RWPE2 (cell line): ENCODE data around the gene USP9Y.
A peak's percentile ranks its signal among the peaks of the same experiment; 100 is the strongest.

Experiments
- ATAC-seq: fragments of 200-7000 bp; cut with Tn5 transposase; 3 replicates; pipeline ENCODE4 v1.9.1; 2021; ENCODE audit warnings: low read depth
- DNase-seq: peaks from one replicate; pipeline ENCODE4 v3.0.0-alpha.2; 2020; ENCODE audit warnings: low spot score
- H3K27ac ChIP-seq: fragments of 450-650 bp; 2 replicates; pipeline ENCODE4 v1.5.1; 2017; ENCODE audit warnings: mild to moderate bottlenecking; ENCODE audit not compliant: poor library complexity, severe bottlenecking
- H3K27me3 ChIP-seq: fragments of 250-450 bp; sonication (Bioruptor Pico); 2 replicates; pipeline ENCODE4 v1.5.1; 2021; ENCODE audit warnings: mild to moderate bottlenecking, moderate library complexity; ENCODE audit not compliant: insufficient read depth, poor library complexity, severe bottlenecking
- H3K36me3 ChIP-seq: fragments of 250-450 bp; sonication (Bioruptor Pico); 2 replicates; pipeline ENCODE4 v1.5.1; 2020; ENCODE audit warnings: low read depth, mild to moderate bottlenecking, moderate library complexity
- H3K4me1 ChIP-seq: fragments of 250-450 bp; sonication (Bioruptor Pico); 2 replicates; pipeline ENCODE4 v1.5.1; 2021; ENCODE audit warnings: mild to moderate bottlenecking, moderate library complexity; ENCODE audit not compliant: insufficient read depth, poor library complexity, severe bottlenecking
- H3K4me3 ChIP-seq: fragments of 250-450 bp; sonication (Bioruptor Pico); 2 replicates; pipeline ENCODE4 v1.5.1; 2021; ENCODE audit warnings: mild to moderate bottlenecking, moderate library complexity; ENCODE audit not compliant: severe bottlenecking
- H3K9me3 ChIP-seq: fragments of 250-450 bp; sonication (Bioruptor Pico); 2 replicates; pipeline ENCODE4 v1.5.1; 2021; ENCODE audit warnings: mild to moderate bottlenecking, moderate library complexity; ENCODE audit not compliant: severe bottlenecking
- TF ChIP-seq, protein P1 (sequence below): fragments of 450-650 bp; IDR thresholded peaks from one replicate; pipeline ENCODE4 v1.5.1; 2017; ENCODE audit warnings: mild to moderate bottlenecking, moderate library complexity; ENCODE audit not compliant: poor library complexity, severe bottlenecking

Gene USP9Y

GRCh38 chrY:12741414-12741813 lies 40.4 kb downstream of the USP9Y start:
- H3K27ac ChIP-seq, result no peak overlapping the region
- no peaks in the 10 kb centered on the region for H3K27me3 ChIP-seq
- H3K4me3 ChIP-seq, result no peak overlapping the region
- TF ChIP-seq, protein P1, sequence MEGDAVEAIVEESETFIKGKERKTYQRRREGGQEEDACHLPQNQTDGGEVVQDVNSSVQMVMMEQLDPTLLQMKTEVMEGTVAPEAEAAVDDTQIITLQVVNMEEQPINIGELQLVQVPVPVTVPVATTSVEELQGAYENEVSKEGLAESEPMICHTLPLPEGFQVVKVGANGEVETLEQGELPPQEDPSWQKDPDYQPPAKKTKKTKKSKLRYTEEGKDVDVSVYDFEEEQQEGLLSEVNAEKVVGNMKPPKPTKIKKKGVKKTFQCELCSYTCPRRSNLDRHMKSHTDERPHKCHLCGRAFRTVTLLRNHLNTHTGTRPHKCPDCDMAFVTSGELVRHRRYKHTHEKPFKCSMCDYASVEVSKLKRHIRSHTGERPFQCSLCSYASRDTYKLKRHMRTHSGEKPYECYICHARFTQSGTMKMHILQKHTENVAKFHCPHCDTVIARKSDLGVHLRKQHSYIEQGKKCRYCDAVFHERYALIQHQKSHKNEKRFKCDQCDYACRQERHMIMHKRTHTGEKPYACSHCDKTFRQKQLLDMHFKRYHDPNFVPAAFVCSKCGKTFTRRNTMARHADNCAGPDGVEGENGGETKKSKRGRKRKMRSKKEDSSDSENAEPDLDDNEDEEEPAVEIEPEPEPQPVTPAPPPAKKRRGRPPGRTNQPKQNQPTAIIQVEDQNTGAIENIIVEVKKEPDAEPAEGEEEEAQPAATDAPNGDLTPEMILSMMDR, result no peak
- DNase-seq (no peak), ATAC-seq (no peak)
- H3K4me1 ChIP-seq, result peaks cover 9% of the 10 kb centered on the region
- H3K36me3 ChIP-seq, result peaks cover 95% of the 10 kb centered on the region
- no peaks in the 10 kb centered on the region for H3K9me3 ChIP-seq

DNA sequence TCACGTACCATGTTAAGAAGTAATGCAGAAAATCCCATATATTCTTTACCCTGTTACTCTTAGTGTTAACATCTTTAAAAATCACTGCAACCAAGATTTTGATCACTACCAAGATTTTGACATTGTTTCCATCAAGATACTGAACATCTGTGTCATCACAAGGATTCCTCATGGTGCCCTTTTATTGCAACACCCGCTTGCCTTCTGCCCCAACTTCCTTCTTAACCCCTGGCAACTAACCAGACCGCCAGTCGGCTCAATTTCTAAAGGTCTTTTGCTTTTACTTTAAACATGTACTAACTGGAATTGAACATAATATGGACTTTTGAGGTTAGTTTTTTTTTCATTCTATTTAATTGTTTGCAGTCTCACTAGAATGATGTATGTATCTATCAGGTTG lies 41.7 kb downstream of the USP9Y start:
- Histone ChIP-seq H3K27ac (peak overlapping the region; percentile 18), H3K4me1 (peaks cover 9% of the 10 kb centered on the region), H3K27me3 (no peaks in the 10 kb centered on the region), H3K9me3 (no peaks in the 10 kb centered on the region), H3K4me3 (no peak overlapping the region), H3K36me3 (peaks cover 94% of the 10 kb centered on the region)
- TF ChIP-seq, protein P1, result no peak
- no peak for DNase-seq
- peak; percentile 60 for ATAC-seq

- DNase-seq, result no peak
- no peak overlapping the region for H3K4me3 ChIP-seq
- TF ChIP-seq, protein P1, result no peak
- H3K27ac ChIP-seq, result no peak overlapping the region
- H3K9me3 ChIP-seq, result no peaks in the 10 kb centered on the region
- H3K4me1 ChIP-seq, result peaks cover 9% of the 10 kb centered on the region
- peaks cover 90% of the 10 kb centered on the region for H3K36me3 ChIP-seq
- H3K27me3 ChIP-seq, result no peaks in the 10 kb centered on the region
- no peak for ATAC-seq
These were observed 43.1 kb downstream of the USP9Y start for GRCh38 chrY:12744091-12744490.

DNA sequence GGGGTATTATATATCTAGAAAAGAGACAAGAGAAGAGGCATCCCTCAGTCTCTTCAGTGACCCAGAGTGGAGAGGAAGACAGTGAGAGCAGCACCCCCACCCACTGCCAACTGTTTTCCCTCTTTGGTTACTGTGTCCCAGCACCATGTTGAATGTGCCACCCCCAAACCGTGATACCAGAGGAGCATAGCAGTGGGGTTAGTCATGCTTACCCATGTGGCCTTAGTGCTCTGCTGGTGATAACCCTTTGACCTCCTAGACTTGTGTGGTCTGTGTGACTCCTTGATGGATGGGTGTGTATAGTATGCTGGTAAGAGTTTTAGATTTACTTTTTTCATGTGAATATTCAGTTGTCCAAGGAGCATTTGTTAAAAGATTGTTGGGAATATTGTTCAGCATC lies 48.3 kb downstream of the USP9Y start:
- H3K9me3 ChIP-seq, result no peaks in the 10 kb centered on the region
- H3K4me3 ChIP-seq, result no peak overlapping the region
- ATAC-seq, result no peak
- DNase-seq, result no peak
- peaks cover 22% of the 10 kb centered on the region for H3K4me1 ChIP-seq
- TF ChIP-seq, protein P1, result no peak
- no peaks in the 10 kb centered on the region for H3K27me3 ChIP-seq
- no peak overlapping the region for H3K27ac ChIP-seq
- H3K36me3 ChIP-seq, result peaks cover 82% of the 10 kb centered on the region

DNA sequence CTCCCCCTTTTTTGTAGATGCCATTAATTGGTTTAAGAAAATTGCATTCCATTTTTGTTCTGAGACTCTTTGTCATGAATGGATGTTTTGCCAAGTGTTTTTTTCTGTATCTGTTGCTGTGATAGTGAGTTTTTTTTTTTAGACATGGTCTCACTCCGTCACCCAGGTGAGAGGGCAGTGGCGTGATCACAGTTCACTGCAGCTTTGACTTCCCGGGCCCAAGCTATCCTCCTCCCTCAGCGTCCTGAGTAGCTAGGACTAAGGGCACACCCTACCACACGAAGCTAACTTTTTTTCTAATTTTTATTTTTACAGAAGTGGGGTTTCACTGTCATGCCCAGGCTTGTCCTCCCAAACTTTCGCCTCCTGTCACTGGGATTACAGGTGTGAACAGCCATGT lies 51.8 kb downstream of the USP9Y start:
- Histone ChIP-seq H3K36me3 (peaks cover 66% of the 10 kb centered on the region), H3K27ac (no peak overlapping the region), H3K9me3 (no peaks in the 10 kb centered on the region), H3K4me1 (peaks cover 25% of the 10 kb centered on the region), H3K4me3 (no peak overlapping the region), H3K27me3 (no peaks in the 10 kb centered on the region)
- TF ChIP-seq, protein P1, result no peak
- peak; percentile 44 for ATAC-seq
- DNase-seq, result no peak
